Measurements from ENCODE around the gene GMPPA.

The GMPPA gene

DNA sequence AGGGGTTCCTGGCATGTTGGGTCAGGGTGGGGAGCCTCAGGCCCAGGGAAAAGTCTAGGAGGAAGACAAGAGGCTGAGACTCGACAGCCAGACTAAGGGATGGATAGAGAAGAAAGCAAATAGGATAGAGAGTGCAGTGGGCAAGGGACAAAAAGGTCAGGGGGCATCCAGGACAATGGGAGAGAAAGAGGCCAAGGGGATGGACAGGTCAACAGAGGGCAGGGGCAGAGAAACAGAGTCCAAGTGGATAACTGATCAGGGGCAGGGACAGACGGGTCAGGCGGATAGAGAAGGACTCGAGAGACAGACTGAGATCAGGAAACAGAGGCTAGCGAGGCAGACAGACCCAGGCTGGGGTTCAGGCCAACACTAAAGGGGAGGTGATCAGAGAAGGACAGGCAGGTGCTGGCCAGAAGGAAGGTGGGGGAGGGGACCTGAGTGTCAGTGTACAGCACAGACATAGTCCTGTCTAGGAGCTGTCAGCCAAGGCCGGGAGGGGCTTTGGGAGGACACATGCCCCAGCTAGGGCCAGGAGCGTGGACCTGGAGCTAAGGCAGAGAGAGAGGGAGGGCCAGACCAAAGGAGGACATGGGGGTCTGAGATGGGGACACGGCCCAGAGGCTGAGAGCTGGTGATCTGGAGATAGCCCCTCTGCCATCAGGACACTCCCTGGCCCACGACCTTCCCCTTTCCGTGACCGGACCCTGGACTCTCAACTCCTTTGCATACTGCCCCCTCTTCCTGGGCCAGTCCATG lies 27.8 kb downstream of the GMPPA start:
- H3K27ac ChIP-seq, result no peak overlapping the region
- TF ChIP-seq, protein P1, sequence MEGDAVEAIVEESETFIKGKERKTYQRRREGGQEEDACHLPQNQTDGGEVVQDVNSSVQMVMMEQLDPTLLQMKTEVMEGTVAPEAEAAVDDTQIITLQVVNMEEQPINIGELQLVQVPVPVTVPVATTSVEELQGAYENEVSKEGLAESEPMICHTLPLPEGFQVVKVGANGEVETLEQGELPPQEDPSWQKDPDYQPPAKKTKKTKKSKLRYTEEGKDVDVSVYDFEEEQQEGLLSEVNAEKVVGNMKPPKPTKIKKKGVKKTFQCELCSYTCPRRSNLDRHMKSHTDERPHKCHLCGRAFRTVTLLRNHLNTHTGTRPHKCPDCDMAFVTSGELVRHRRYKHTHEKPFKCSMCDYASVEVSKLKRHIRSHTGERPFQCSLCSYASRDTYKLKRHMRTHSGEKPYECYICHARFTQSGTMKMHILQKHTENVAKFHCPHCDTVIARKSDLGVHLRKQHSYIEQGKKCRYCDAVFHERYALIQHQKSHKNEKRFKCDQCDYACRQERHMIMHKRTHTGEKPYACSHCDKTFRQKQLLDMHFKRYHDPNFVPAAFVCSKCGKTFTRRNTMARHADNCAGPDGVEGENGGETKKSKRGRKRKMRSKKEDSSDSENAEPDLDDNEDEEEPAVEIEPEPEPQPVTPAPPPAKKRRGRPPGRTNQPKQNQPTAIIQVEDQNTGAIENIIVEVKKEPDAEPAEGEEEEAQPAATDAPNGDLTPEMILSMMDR (IDR thresholded peaks at IDR 0.05), result no peak
- no peaks in the 10 kb centered on the region for H3K9me3 ChIP-seq (ENCODE audit: control insufficient read depth, low read length)
- H3K4me2 ChIP-seq (ENCODE audit: low read length), result no peak overlapping the region
- H3K4me1 ChIP-seq, result peaks cover 4% of the 10 kb centered on the region
- H3K79me2 ChIP-seq, result no peaks in the 10 kb centered on the region
- H3K36me3 ChIP-seq (ENCODE audit: control insufficient read depth, insufficient read depth, low read length), result no peaks in the 10 kb centered on the region
- H3K4me3 ChIP-seq (ENCODE audit: low read depth, low read length), result no peak overlapping the region
- no peak overlapping the region for H2AFZ ChIP-seq
- peaks cover 14% of the 10 kb centered on the region for H3K27me3 ChIP-seq (ENCODE audit: control insufficient read depth, insufficient read depth, low read length)
- no peak overlapping the region for H3K9ac ChIP-seq

DNA sequence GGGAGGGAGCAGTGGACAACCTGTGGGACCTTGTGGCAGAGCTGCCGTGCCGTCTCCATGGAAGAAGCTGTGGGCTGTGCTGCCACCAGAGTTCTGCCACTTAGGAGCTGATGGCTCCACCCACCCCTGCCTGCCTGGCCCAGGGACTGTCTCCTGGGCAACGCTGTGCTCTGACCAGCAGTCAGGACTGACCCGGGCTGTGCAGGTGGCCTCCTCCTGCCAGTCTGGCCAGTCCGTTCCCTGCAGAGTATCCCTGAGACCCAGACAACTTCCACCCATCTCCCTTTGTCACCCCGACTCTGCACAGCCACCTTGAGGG lies 28.3 kb downstream of the GMPPA start:
- peaks cover 14% of the 10 kb centered on the region for H3K27me3 ChIP-seq (ENCODE audit: control insufficient read depth, insufficient read depth, low read length)

DNA sequence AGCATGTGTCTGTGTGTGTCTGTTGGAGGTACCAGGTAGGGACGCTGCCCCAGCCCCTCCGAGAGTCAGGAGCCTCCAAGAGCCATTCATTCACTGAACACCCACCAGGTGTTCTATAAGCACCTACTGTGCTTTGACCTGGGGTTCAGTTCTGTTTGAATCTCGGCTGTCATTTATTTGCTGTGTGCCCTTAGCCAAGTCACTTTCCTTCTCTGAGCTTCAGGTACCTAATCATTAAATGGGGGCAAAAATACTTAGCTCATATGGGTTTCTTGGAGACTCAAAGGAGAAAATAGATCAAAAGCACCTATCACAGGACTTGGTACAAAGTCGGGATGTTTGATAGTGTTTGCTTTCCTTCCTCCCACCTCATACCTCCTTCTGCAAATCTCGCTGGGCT lies 28.8 kb downstream of the GMPPA start:
- H3K4me2 ChIP-seq (ENCODE audit: low read length), result no peak overlapping the region
- no peak overlapping the region for H3K4me3 ChIP-seq (ENCODE audit: low read depth, low read length)
- H3K9me3 ChIP-seq (ENCODE audit: control insufficient read depth, low read length), result no peaks in the 10 kb centered on the region
- no peaks in the 10 kb centered on the region for H3K79me2 ChIP-seq
- no peak overlapping the region for H3K27ac ChIP-seq
- H3K27me3 ChIP-seq (ENCODE audit: control insufficient read depth, insufficient read depth, low read length), result peaks cover 14% of the 10 kb centered on the region
- no peak overlapping the region for H2AFZ ChIP-seq
- TF ChIP-seq, protein P1 (IDR thresholded peaks at IDR 0.05), result no peak
- H3K9ac ChIP-seq, result no peak overlapping the region
- peaks cover 4% of the 10 kb centered on the region for H3K4me1 ChIP-seq
- H3K36me3 ChIP-seq (ENCODE audit: control insufficient read depth, insufficient read depth, low read length), result no peaks in the 10 kb centered on the region

More for the DNA sequence above, 28.3 kb downstream of the GMPPA start:
- Histone ChIP-seq H3K9ac (no peak overlapping the region), H3K4me2 (ENCODE audit: low read length) (no peak overlapping the region), H3K4me1 (peaks cover 4% of the 10 kb centered on the region), H2AFZ (no peak overlapping the region), H3K36me3 (ENCODE audit: control insufficient read depth, insufficient read depth, low read length) (no peaks in the 10 kb centered on the region), H3K9me3 (ENCODE audit: control insufficient read depth, low read length) (no peaks in the 10 kb centered on the region), H3K79me2 (no peaks in the 10 kb centered on the region), H3K4me3 (ENCODE audit: low read depth, low read length) (no peak overlapping the region), H3K27ac (no peak overlapping the region)
- TF ChIP-seq, protein P1 (IDR thresholded peaks at IDR 0.05), result no peak

DNA sequence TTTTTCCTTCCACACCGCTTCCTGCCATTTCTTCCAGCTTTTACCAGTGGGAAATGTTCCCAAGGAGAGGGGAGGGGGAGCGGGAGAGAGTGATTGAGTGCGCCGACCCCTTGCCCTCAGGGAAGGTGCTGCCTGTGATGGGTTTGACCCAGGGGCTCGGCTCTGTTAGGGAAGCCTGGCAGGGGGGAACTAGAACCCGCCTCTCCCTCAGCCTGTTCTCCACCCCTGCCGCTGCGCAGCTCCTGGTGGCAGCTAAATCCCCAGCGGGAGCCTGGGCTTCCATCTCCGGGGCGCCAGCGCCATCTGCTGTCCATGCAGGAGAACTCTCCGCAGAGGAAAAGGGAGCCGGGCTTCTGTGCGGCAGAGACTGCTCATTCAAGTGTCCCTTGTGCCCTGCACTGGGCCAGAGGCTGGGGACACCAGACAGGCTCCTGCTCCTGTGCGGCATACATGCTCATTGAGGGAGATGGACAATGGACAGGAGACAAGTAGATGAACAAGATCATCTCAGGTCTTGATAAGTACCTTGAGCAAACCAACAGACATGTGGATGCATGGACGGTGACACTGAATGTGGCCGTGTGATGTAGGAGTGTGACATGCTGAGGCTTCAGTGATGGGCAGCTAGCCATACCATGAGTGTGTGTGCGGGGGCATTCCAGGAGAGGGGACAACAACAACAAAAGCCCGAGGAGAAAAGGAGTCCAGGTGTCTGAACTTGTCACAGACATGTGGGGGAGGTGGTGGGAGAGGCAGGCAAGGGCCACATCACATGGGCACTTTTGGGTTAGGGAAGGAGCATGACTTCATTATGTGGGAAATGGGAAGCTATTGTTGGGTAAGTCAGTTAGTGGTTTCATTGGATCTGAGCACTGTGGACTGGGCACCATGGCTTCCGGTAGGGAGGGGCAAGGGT lies 31.6 kb downstream of the GMPPA start:
- TF ChIP-seq, protein P1 (IDR thresholded peaks at IDR 0.05), result peak; percentile 98
- Histone ChIP-seq H3K4me1 (peaks cover 15% of the 10 kb centered on the region), H2AFZ (peak overlapping the region; percentile 17), H3K79me2 (no peaks in the 10 kb centered on the region), H3K4me2 (ENCODE audit: low read length) (no peak overlapping the region), H3K27me3 (ENCODE audit: control insufficient read depth, insufficient read depth, low read length) (peaks cover 9% of the 10 kb centered on the region), H3K4me3 (ENCODE audit: low read depth, low read length) (no peak overlapping the region), H3K36me3 (ENCODE audit: control insufficient read depth, insufficient read depth, low read length) (no peaks in the 10 kb centered on the region), H3K27ac (no peak overlapping the region), H3K9me3 (ENCODE audit: control insufficient read depth, low read length) (no peaks in the 10 kb centered on the region), H3K9ac (no peak overlapping the region)
